CD4-positive, alpha-beta T cell treated with Interleukin-10 for 1 hour (primary cell): ENCODE measurements around the gene PALM.
"Not testable (repeated sequence)": the region's sequence is repeated elsewhere in the genome, so short reads cannot be mapped to it uniquely, and the experiment has no call there.

Source experiments
- DNase-seq: peaks from one replicate; pipeline ENCODE4 v3.0.0-alpha.2; 2020

Gene PALM

GRCh38 chr19:709196-709964 is 645 bp downstream of the PALM start:
- DNase-seq, result no peak

GRCh38 chr19:709965-710571 is 1.3 kb downstream of the PALM start:
- no peak for DNase-seq

DNA sequence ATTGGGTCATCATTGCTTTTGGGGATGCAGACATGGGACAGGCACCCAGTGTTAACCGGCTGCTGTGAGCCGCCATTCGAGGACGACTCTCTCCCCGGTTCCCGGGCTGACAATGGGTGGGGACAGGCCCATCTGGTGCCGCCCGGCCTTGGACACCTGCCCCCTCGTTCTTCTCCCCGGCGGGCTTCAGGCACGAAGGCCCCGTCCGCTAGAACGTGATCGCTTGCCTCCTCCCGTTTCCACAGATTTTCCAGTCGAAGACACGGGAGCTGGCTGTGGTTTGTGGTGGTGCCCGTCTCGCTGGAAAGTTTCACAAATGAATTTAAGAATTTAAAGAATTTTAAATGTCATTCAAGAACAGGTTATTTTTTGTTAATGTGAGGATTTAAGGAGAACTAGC is 2.0 kb downstream of the PALM start:
- DNase-seq, result no peak

DNA sequence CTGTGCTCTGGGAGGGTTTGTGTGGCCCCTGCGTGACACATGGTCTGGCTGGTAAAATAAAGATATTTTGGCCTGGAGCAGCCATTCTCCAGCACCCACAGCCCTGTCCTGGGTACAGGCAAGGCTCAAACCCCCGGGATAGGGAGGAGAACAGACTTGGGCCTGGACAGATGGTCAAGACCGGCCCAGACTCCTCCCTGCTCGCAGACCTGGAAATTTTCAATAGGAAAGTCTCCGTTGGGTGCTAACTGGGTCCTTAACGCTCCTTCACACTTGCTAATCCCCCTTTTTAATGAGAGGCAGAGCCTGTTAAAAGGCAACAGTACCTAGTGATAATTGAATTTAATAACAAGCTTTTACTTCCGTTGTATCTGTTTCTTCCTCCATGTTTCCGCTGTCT is 2.5 kb downstream of the PALM start:
- no peak for DNase-seq

DNA sequence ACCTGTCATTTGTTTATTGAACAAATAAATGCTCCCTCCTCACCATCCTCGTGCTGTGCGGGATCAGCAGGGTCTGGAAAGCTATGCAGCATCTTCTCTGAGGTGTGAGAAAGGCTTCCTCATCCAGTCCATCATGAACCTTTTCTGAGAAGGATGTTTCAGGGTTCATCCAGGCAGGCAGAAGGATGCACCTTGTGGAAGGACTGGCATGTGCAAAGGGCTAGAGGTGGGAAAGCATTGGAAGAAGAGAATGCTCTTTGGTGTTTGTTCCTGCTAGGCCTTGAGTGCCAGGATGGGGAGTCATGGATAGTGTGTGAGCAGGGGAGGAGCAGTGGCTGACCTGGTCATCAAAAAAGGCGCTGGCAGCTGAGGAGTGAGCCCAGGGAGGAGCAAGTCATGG is 6.6 kb downstream of the PALM start:
- no peak for DNase-seq

GRCh38 chr19:718251-718951 is 9.7 kb downstream of the PALM start:
- no peak for DNase-seq

DNA sequence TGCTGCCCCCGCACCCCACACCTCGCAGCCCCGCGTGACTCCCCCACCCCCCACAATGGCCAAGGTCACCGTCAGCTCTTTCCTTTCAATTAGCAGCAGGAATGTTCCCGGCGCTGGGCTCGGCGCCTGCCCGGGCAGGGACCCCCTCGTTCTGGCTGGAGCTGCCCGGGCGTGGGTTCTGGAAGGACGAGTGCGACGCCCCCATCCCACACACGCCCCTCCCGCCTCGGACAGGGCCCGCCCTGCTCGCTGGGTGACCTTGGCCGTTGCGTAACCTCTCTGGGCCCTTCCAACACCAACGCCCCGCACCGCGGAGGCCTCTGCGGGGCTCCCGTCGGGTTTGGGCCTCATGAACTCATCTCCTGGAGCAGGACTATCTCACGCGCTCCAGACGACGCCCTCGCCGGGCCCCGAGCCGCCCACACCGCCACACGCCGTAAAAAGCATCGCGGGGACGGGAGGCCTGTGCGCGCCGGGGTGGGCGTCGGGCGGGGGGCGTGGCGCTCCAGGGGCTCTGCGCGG is 10.3 kb downstream of the PALM start:
- no peak for DNase-seq

DNA sequence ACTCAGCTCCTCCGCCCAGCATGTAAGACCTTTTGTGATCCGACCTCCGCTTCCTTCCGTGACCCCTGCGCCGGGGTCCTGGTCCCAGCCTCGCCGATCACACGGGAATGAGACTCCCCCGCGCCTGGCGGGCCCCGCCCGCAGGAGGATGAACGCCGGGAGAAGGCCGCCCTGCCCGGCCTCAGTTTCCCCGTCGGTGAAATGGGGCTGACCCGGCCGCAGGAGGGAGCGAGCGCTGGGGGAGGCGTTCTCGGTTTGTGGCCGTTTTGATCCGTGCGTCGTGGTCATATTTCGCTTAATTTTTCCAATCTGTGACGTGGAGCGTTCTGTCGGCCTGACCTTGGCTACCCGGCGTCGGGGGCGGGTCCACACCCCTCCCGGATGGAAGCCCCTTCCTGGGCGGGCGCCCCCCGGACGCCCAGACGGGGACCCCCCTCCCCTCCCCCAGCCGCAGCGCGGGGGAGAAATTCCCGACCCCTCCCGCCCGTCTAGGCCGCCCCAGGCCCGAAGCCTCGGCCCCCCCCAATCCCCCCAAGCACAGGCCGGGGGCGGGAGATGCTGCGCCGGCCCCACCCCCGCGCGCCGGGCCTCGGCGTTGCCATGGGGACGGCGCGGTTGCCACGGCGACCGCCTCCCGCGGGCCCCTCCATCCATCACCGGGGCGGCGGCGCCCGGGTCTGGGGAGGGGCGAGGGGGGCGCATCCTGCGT is 11.1 kb downstream of the PALM start:
- DNase-seq, result no peak

DNA sequence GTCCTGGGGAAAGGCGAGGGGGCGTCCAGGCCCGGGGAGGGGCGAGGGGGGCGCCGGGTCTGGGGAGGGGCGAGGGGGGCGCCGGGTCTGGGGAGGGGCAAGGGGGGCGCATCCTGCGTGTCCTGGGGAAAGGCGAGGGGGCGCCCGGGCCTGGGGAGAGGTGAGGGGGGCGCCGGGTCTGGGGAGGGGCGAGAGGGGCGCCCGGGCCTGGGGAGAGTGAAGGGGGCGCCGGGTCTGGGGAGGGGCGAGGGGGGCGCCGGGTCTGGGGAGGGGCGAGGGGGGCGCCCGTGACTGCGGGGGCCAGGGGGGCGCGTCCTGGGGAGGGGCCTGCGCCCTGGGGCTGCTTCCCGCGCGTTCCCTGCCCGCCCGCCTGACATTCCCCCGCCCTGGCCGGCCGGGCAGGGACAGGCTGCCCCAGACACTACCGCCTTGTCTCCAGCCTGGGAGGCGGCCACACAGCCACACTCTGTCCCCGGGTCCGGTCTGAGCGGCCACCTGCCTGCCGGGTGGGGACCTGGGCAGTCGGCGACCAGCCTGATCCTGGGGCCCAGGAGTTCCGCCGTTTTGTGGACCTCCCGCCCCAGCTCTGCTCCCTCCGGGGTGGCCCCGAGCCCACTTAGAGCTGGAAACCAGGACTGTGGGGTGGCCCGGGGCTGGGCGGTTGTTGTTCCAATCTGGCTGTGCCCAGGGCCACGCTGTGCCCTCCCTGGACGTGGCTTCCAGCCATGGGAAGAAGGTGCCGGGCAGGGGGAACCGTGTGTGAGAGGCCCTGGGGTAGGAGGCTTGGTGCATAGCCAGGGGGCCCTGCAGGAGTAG is 11.8 kb downstream of the PALM start:
- no peak for DNase-seq

- DNase-seq, result no peak
Observed at GRCh38 chr19:722553-723101, 13.9 kb downstream of the PALM start.

- no peak for DNase-seq
Observed at GRCh38 chr19:723247-723646, 14.5 kb downstream of the PALM start.

DNA sequence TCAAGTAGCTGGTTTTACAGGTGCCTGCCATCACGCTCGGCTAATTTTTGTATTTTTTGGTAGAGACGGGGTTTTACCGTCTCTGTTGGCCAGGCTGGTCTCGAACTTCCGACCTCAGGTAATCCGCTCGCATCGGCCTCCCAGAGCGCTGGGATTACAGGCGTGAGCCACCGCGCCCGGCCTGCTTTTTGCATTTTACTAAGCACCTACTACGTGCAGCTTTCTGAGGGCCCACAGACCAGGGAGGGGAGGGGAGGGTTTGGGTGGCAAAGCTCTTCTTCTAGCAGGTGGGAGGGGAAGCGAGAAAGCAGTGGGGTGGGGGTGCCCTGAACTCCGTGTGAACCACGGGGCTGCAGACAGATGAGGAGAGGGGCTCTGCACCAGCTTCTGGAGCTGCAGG is 15.0 kb downstream of the PALM start:
- DNase-seq, result no peak

- DNase-seq, result no peak
Observed at GRCh38 chr19:725461-726089, 16.8 kb downstream of the PALM start.

- DNase-seq, result no peak
Observed at GRCh38 chr19:726993-727956, 18.5 kb downstream of the PALM start.

GRCh38 chr19:728011-728410 is 19.3 kb downstream of the PALM start:
- no peak for DNase-seq

DNA sequence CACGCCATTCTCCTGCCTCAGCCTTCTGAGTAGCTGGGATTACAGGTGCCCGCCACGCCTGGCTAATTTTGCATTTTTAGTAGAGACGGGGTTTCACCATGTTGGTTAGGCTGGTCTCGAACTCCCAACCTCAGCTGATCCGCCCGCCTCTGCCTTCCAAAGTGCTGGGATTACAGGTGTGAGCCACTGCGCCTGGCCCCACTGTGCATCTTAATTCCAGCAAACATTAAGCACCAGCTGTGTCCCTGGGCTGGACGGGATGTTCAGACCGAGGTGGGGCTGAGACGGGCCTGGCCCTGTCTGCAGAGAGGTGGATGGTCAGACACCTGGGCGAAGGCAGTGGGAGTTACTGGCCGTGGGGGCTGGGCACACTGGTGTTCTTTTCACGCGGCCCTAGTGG is 20.8 kb downstream of the PALM start:
- not testable (repeated sequence) for DNase-seq

- no peak for DNase-seq
Observed at GRCh38 chr19:729965-730668, 21.4 kb downstream of the PALM start.

- DNase-seq, result no peak
Observed at GRCh38 chr19:731000-731399, 22.3 kb downstream of the PALM start.
